GM23248 (cell line): Measurements from ENCODE around the gene CEP350. TPM values are rescaled to one million over a fixed set of nuclear protein-coding genes. Genes with fewer than 3 reads are reported as not detected.

Source experiments
- DNase-seq: peaks from one replicate; pipeline ENCODE4 v3.0.0-alpha.2; 2015
- H2AFZ ChIP-seq: fragments of 200-600 bp; sonication (generic); 2 replicates; pipeline ENCODE4 v1.6.1; 2016; ENCODE audit warnings: antibody characterized with exemption
- H3F3A ChIP-seq: fragments of 200-600 bp; sonication (generic); 2 replicates; pipeline ENCODE4 v1.6.1; 2016; ENCODE audit warnings: mild to moderate bottlenecking, antibody characterized with exemption, mixed run types; ENCODE audit not compliant: insufficient read depth
- H3K27ac ChIP-seq: fragments of 200-600 bp; sonication (generic); 2 replicates; pipeline ENCODE4 v1.5.1; 2016; ENCODE audit warnings: mild to moderate bottlenecking
- H3K27me3 ChIP-seq: fragments of 200-600 bp; sonication (generic); replicated peaks from 2 replicates; pipeline ENCODE4 v1.6.1; 2016; ENCODE audit warnings: mild to moderate bottlenecking; ENCODE audit not compliant: insufficient read depth
- H3K36me3 ChIP-seq: fragments of 200-600 bp; sonication (generic); 2 replicates; pipeline ENCODE4 v1.6.1; 2016; ENCODE audit warnings: low read depth, mild to moderate bottlenecking
- H3K4me1 ChIP-seq: fragments of 200-600 bp; sonication (generic); 2 replicates; pipeline ENCODE4 v1.6.1; 2016; ENCODE audit warnings: mild to moderate bottlenecking; ENCODE audit not compliant: insufficient read depth
- H3K4me2 ChIP-seq: fragments of 200-600 bp; sonication (generic); one replicate; pipeline ENCODE4 v1.6.1; 2016; ENCODE audit warnings: mild to moderate bottlenecking; ENCODE audit not compliant: unreplicated experiment
- H3K4me3 ChIP-seq: fragments of 200-600 bp; sonication (generic); 2 replicates; pipeline ENCODE4 v1.5.1; 2016; ENCODE audit warnings: mild to moderate bottlenecking
- H3K79me2 ChIP-seq: fragments of 200-600 bp; sonication (generic); 2 replicates; pipeline ENCODE4 v1.6.1; 2016; ENCODE audit warnings: mild to moderate bottlenecking; ENCODE audit not compliant: insufficient read depth
- H3K9ac ChIP-seq: fragments of 200-600 bp; sonication (generic); 2 replicates; pipeline ENCODE4 v1.6.1; 2016; ENCODE audit warnings: mild to moderate bottlenecking
- H3K9me2 ChIP-seq: fragments of 200-600 bp; sonication (generic); 2 replicates; pipeline ENCODE4 v1.6.1; 2016; ENCODE audit warnings: mixed run types, mild to moderate bottlenecking, moderate library complexity; ENCODE audit not compliant: insufficient read depth
- H3K9me3 ChIP-seq: fragments of 200-600 bp; sonication (generic); one replicate; pipeline ENCODE4 v1.6.1; 2017; ENCODE audit warnings: low read depth
- H4K20me1 ChIP-seq: fragments of 200-600 bp; sonication (generic); 2 replicates; pipeline ENCODE4 v1.6.0; 2016; ENCODE audit not compliant: insufficient read depth
- EZH2 ChIP-seq: fragments of 200-600 bp; sonication (generic); IDR thresholded peaks from 2 replicates; pipeline ENCODE4 v1.6.1; 2018; ENCODE audit warnings: antibody characterized with exemption, mild to moderate bottlenecking; ENCODE audit not compliant: insufficient read depth, poor library complexity, severe bottlenecking
- EZH2phosphoT487 ChIP-seq: fragments of 200-600 bp; sonication (generic); IDR thresholded peaks from 2 replicates; pipeline ENCODE4 v1.6.1; 2018; ENCODE audit warnings: antibody characterized with exemption, moderate library complexity, mild to moderate bottlenecking, low read depth; ENCODE audit not compliant: insufficient read depth
- WGBS, 2 experiments: methylation state at CpG; one replicate each; pipeline ENCODE4 v1.1.6; 2015 to 2017; ENCODE audit warnings: low lambda C conversion rate in 2 of 2, low coverage in 1 of 2; ENCODE audit errors: missing lambda C conversion rate in 2 of 2; 5-methylcytosine and 5-hydroxymethylcytosine counted together
- in situ Hi-C: fragments of 300-500 bp; cut with MboI; formaldehyde crosslinking; loops from 2 replicates; pipeline ENCODE4 v1.15.0; 2020
- polyA plus RNA-seq: library from polyadenylated mRNA; unstranded; fragments of >200 nt; fragmentation: Nextera tagmentation; extraction: Ambion mirVana; gene quantifications from 2 replicates; pipeline ENCODE4 v1.2.1, GENCODE V29; 2016
- total RNA-seq: library from RNA; depleted of rRNA; stranded (reverse); fragments of >200 nt; shearing (Covaris generic); gene quantifications from 2 replicates; pipeline ENCODE4 v1.2.3, GENCODE V29; 2014

Gene CEP350
- total and polyA plus RNA-seq, 2 experiments from 2014 or later = 14.9 to 81.3 TPM

- peak overlapping the region; percentile 76 for H3K27ac ChIP-seq
Observed at GRCh38 chr1:180027949-180028445, 73.4 kb downstream of the CEP350 start.

GRCh38 chr1:180028864-180029263, 74.3 kb downstream of the CEP350 start:
- Histone ChIP-seq H3K27ac (peak overlapping the region; percentile 76), H3K9ac (no peak overlapping the region), H4K20me1 (no peaks in the 10 kb centered on the region; the same call in 1 of the 2 replicates), H3K9me3 (no peaks in the 10 kb centered on the region), H3K79me2 (peaks cover 18% of the 10 kb centered on the region; the same call in 1 of the 2 replicates), H3K36me3 (peaks cover 17% of the 10 kb centered on the region), H2AFZ (no peak overlapping the region), H3K4me1 (peaks cover 27% of the 10 kb centered on the region), H3K9me2 (no peaks in the 10 kb centered on the region), H3F3A (peaks cover 25% of the 10 kb centered on the region), H3K4me3 (no peak overlapping the region), H3K27me3 (no peaks in the 10 kb centered on the region), H3K4me2 (peak overlapping the region; percentile 20)
- peak; percentile 19 for DNase-seq
- in situ Hi-C loops = no loop called here
- TF ChIP-seq EZH2phosphoT487 (no peak), EZH2 (no peak)
- 97 to 100% methylated on average over 1 of the region's 1 CpG for WGBS, 2 experiments

More at GRCh38 chr1:180027949-180028445, 73.4 kb downstream of the CEP350 start:
- Histone ChIP-seq H3K9ac (peak overlapping the region; percentile 29; the same call in 1 of the 2 replicates), H3K9me2 (no peaks in the 10 kb centered on the region), H3K4me2 (peak overlapping the region; percentile 79), H3F3A (peaks cover 25% of the 10 kb centered on the region), H3K79me2 (peaks cover 18% of the 10 kb centered on the region; the same call in 1 of the 2 replicates), H3K27me3 (no peaks in the 10 kb centered on the region), H3K4me1 (peaks cover 27% of the 10 kb centered on the region), H3K4me3 (peak overlapping the region; percentile 48), H4K20me1 (no peaks in the 10 kb centered on the region), H3K36me3 (peaks cover 23% of the 10 kb centered on the region), H3K9me3 (no peaks in the 10 kb centered on the region), H2AFZ (no peak overlapping the region)
- no peak for TF ChIP-seq EZH2
- TF ChIP-seq EZH2phosphoT487 = no peak
- in situ Hi-C loops = no loop called here
- DNase-seq = peak; percentile 88
- 5 to 7% methylated on average over 2 of the region's 2 CpGs for WGBS, 2 experiments

GRCh38 chr1:180029524-180030135, 75.0 kb downstream of the CEP350 start:
- 73 to 75% methylated on average over 7 of the region's 7 CpGs for WGBS, 2 experiments
- Histone ChIP-seq H3K9me3 (no peaks in the 10 kb centered on the region), H3K27ac (no peak overlapping the region), H3K4me1 (peaks cover 27% of the 10 kb centered on the region), H2AFZ (no peak overlapping the region), H3K9ac (no peak overlapping the region), H3K36me3 (peaks cover 18% of the 10 kb centered on the region), H3K4me3 (no peak overlapping the region), H3K4me2 (no peak overlapping the region), H3K27me3 (no peaks in the 10 kb centered on the region), H3K79me2 (peaks cover 18% of the 10 kb centered on the region; the same call in 1 of the 2 replicates), H4K20me1 (no peaks in the 10 kb centered on the region; the same call in 1 of the 2 replicates), H3F3A (peaks cover 25% of the 10 kb centered on the region), H3K9me2 (no peaks in the 10 kb centered on the region)
- no peak for DNase-seq
- TF ChIP-seq EZH2phosphoT487 = no peak
- no peak for TF ChIP-seq EZH2
- in situ Hi-C loops = no loop called here

- in situ Hi-C loops = no loop called here
- Histone ChIP-seq H3K9me2 (no peaks in the 10 kb centered on the region), H3K79me2 (peaks cover 18% of the 10 kb centered on the region; the same call in 1 of the 2 replicates), H3K9ac (no peak overlapping the region), H3F3A (peaks cover 20% of the 10 kb centered on the region), H3K4me3 (no peak overlapping the region), H3K27ac (no peak overlapping the region), H3K9me3 (no peaks in the 10 kb centered on the region), H3K4me2 (no peak overlapping the region), H3K36me3 (peaks cover 18% of the 10 kb centered on the region), H3K27me3 (no peaks in the 10 kb centered on the region), H2AFZ (no peak overlapping the region), H3K4me1 (peaks cover 21% of the 10 kb centered on the region), H4K20me1 (no peaks in the 10 kb centered on the region; the same call in 1 of the 2 replicates)
- DNase-seq = no peak
- TF ChIP-seq EZH2 = no peak
- TF ChIP-seq EZH2phosphoT487 = no peak
- 92 to 94% methylated on average over 1 of the region's 1 CpG for WGBS, 2 experiments
Observed at GRCh38 chr1:180031664-180032063, 77.1 kb downstream of the CEP350 start.
